MCF 10A (cell line): ENCODE results near the gene CAMK2B. TPM values are rescaled to one million over a fixed set of nuclear protein-coding genes. Genes with fewer than 3 reads are reported as not detected.

Source experiments
- BruUV-seq: library from RNA; stranded (reverse); fragments of 400-500 nt; replicated peaks from 2 replicates; lab custom pipeline; 2021; lab: Mats Ljungman, UMichigan
- CTCF ChIA-PET: fragments of 300-600 bp; sonication (Branson Sonifier 250); formaldehyde crosslinking; extraction: SDS; loops from one replicate; lab custom pipeline; 2021; ENCODE audit warnings: antibody characterized with exemption, inconsistent platforms; lab: Yijun Ruan, JAX
- POLR2A ChIA-PET: fragments of 300-600, 350-650 bp; sonication (Branson Sonifier 250); formaldehyde crosslinking; extraction: SDS; loops from one replicate; lab custom pipeline; 2020; ENCODE audit warnings: antibody characterized with exemption, inconsistent platforms; lab: Yijun Ruan, JAX
- DNase-seq: peaks from one replicate; pipeline ENCODE4 v3.0.0-alpha.2; 2018; ENCODE audit not compliant: unreplicated experiment
- H3K27ac Mint-ChIP-seq: one replicate; pipeline ENCODE4 v1.8.0; 2022; ENCODE audit warnings: mild to moderate bottlenecking, low read depth, mixed read lengths; ENCODE audit not compliant: unreplicated experiment
- H3K27me3 Mint-ChIP-seq: one replicate; pipeline ENCODE4 v1.8.0; 2022; ENCODE audit warnings: mixed read lengths; ENCODE audit not compliant: insufficient read depth, unreplicated experiment
- H3K36me3 Mint-ChIP-seq: one replicate; pipeline ENCODE4 v1.8.0; 2022; ENCODE audit warnings: mild to moderate bottlenecking, moderate library complexity, mixed read lengths; ENCODE audit not compliant: insufficient read depth, unreplicated experiment
- H3K4me1 Mint-ChIP-seq: one replicate; pipeline ENCODE4 v1.8.0; 2022; ENCODE audit warnings: mixed read lengths; ENCODE audit not compliant: insufficient read depth, unreplicated experiment
- H3K4me3 Mint-ChIP-seq: one replicate; pipeline ENCODE4 v1.8.0; 2022; ENCODE audit warnings: mild to moderate bottlenecking, moderate library complexity, mixed read lengths; ENCODE audit not compliant: unreplicated experiment
- H3K9me3 Mint-ChIP-seq: one replicate; pipeline ENCODE4 v1.8.0; 2022; ENCODE audit warnings: mixed read lengths; ENCODE audit not compliant: unreplicated experiment
- intact Hi-C: fragments of 100-400 bp; cut with micrococcal nuclease; formaldehyde crosslinking; loops from 2 replicates; pipeline ENCODE4 v1.14.1; 2022
- total RNA-seq: library from RNA; stranded (reverse); gene quantifications from 2 replicates; pipeline ENCODE4 v1.2.3, GENCODE V29; 2022
- TF ChIP-seq, protein P1 (sequence below): fragments of 200-600 bp; IDR thresholded peaks from one replicate; pipeline ENCODE4 v1.8.0; 2022; ENCODE audit warnings: antibody characterized with exemption, mild to moderate bottlenecking; ENCODE audit not compliant: unreplicated experiment

CAMK2B gene
- total RNA-seq, 1 experiment from 2014 or later: 1.8 TPM

GRCh38 chr7:44223362-44224079, 101.9 kb downstream of the CAMK2B start:
- Mint-ChIP-seq H3K36me3 (peaks cover 4% of the 10 kb centered on the region), H3K9me3 (no peaks in the 10 kb centered on the region), H3K4me3 (no peak overlapping the region), H3K27me3 (no peaks in the 10 kb centered on the region), H3K27ac (no peak overlapping the region), H3K4me1 (peaks cover 26% of the 10 kb centered on the region)
- POLR2A ChIA-PET: interaction anchor here (1.5 kb wide), 1 partner anchor 342 kb away, joined by 5 read pairs; no protein-coding TSS in a partner anchor
- TF ChIP-seq, protein P1, sequence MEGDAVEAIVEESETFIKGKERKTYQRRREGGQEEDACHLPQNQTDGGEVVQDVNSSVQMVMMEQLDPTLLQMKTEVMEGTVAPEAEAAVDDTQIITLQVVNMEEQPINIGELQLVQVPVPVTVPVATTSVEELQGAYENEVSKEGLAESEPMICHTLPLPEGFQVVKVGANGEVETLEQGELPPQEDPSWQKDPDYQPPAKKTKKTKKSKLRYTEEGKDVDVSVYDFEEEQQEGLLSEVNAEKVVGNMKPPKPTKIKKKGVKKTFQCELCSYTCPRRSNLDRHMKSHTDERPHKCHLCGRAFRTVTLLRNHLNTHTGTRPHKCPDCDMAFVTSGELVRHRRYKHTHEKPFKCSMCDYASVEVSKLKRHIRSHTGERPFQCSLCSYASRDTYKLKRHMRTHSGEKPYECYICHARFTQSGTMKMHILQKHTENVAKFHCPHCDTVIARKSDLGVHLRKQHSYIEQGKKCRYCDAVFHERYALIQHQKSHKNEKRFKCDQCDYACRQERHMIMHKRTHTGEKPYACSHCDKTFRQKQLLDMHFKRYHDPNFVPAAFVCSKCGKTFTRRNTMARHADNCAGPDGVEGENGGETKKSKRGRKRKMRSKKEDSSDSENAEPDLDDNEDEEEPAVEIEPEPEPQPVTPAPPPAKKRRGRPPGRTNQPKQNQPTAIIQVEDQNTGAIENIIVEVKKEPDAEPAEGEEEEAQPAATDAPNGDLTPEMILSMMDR: no peak
- CTCF ChIA-PET: interaction anchor here (0.6 to 1.3 kb wide), 5 partner anchors 9 to 912 kb away, joined by 3 to 7 read pairs (median 5); no protein-coding TSS in a partner anchor
- no TSS peak for BruUV-seq
- DNase-seq: no peak
- intact Hi-C loops: no loop called here

- no TSS peak for BruUV-seq
- POLR2A ChIA-PET: interaction anchor here (0.6 kb wide), 1 partner anchor 164 kb away, joined by 3 read pairs; no protein-coding TSS in a partner anchor
Observed at GRCh38 chr7:44222776-44223261, 102.6 kb downstream of the CAMK2B start.

DNA sequence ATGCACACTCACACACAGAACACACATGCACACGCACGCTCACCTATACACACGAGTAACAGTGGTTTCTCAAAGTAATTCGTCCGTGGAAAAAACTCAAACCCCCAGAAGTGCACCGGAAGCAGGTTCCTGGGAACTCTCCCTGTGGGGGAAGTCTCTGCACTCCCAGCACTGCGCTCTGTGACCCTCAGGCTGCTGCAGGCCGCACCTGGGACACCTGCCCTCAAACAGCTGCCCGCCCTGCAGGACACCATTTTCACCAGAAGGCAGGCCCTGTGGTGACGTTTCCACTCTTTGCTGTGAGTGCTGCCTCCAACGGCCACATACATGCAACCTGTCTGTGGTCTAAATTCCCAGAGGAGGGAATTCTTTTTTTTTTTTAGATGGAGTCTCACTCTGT, 103.3 kb downstream of the CAMK2B start:
- intact Hi-C loops: no loop called here
- Mint-ChIP-seq H3K27me3 (no peaks in the 10 kb centered on the region), H3K4me3 (no peak overlapping the region), H3K4me1 (peaks cover 26% of the 10 kb centered on the region), H3K9me3 (no peaks in the 10 kb centered on the region), H3K36me3 (peaks cover 4% of the 10 kb centered on the region), H3K27ac (no peak overlapping the region)
- ChIA-PET POLR2A (interaction anchor here (0.6 kb wide), 1 partner anchor 768 kb away, joined by 3 read pairs; no protein-coding TSS in a partner anchor), CTCF (no interaction called here)
- TF ChIP-seq, protein P1: no peak
- BruUV-seq: no TSS peak
- DNase-seq: no peak

More at GRCh38 chr7:44222776-44223261, 102.6 kb downstream of the CAMK2B start:
- no peaks in the 10 kb centered on the region for H3K27me3 Mint-ChIP-seq
- TF ChIP-seq, protein P1: no peak
- intact Hi-C loops: no loop called here
- no peaks in the 10 kb centered on the region for H3K9me3 Mint-ChIP-seq
- H3K36me3 Mint-ChIP-seq: peaks cover 4% of the 10 kb centered on the region
- no peak overlapping the region for H3K27ac Mint-ChIP-seq
- peaks cover 26% of the 10 kb centered on the region for H3K4me1 Mint-ChIP-seq
- H3K4me3 Mint-ChIP-seq: no peak overlapping the region
- no peak for DNase-seq
- CTCF ChIA-PET: interaction anchor here (0.6 to 1.3 kb wide), 2 partner anchors 8 to 913 kb away, joined by 3 to 5 read pairs; no protein-coding TSS in a partner anchor

DNA sequence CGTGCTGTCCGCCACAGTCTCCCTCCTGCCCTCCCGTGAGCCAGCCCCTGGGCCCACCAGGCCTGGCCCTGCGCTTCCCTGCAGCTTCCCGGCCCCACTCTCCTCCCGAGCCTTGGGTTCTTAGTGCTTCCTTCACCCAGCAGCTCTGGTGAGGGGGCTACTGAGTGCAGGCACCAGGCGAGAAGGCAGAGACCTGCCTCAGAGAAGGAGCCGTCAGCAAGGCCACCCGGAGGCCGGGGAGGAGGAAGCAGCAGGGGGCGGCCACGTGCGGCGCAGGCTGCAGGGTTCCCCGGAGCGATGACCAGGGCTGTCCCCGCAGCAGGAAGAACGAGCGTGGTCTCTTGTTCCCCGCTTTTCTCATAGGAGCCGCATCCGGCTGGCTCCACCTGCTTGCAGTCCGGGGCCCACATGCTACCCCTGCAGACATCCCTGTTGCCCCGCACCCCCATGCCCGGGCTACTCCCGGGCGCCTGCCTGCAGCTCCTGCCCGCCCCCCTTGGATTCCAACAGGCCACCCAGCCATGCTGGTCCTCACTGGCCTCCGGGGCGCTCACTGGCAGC, 104.1 kb downstream of the CAMK2B start:
- no peaks in the 10 kb centered on the region for H3K9me3 Mint-ChIP-seq
- H3K27me3 Mint-ChIP-seq: no peaks in the 10 kb centered on the region
- H3K36me3 Mint-ChIP-seq: peaks cover 4% of the 10 kb centered on the region
- ChIA-PET POLR2A (no interaction called here), CTCF (no interaction called here)
- intact Hi-C loops: no loop called here
- no peak overlapping the region for H3K27ac Mint-ChIP-seq
- TF ChIP-seq, protein P1: no peak
- no peak overlapping the region for H3K4me3 Mint-ChIP-seq
- peaks cover 23% of the 10 kb centered on the region for H3K4me1 Mint-ChIP-seq
- BruUV-seq: no TSS peak
- no peak for DNase-seq
